Aorta (tissue), 5 donors: ENCODE data around the gene LAMA5. TPM values are rescaled to one million over a fixed set of nuclear protein-coding genes. Genes with fewer than 3 reads are reported as not detected.

Experiments used
- ATAC-seq: fragments of 200-7000 bp; cut with Tn5 transposase; one replicate; pipeline ENCODE4 v1.9.1; 2022; ENCODE audit warnings: moderate library complexity; ENCODE audit not compliant: low FRiP score
- DNase-seq, 2 donors: peaks; one replicate each; pipeline ENCODE4 v3.0.0-alpha.2; 2020
- H3K27ac ChIP-seq, 2 donors: one replicate each; pipeline ENCODE4 v1.5.1; 2013; ENCODE audit warnings: low read length in 2 of 2, mild to moderate bottlenecking in 2 of 2, moderate library complexity in 2 of 2, control low read depth in 1 of 2, inconsistent platforms in 1 of 2, low read depth in 1 of 2
- H3K27me3 ChIP-seq, 2 donors: one replicate each; pipeline ENCODE4 v1.6.1; 2013; ENCODE audit warnings: control low read depth in 1 of 2, low read length in 1 of 2, mild to moderate bottlenecking in 1 of 2, moderate library complexity in 1 of 2; ENCODE audit not compliant: insufficient read depth in 2 of 2, control insufficient read depth in 1 of 2
- H3K36me3 ChIP-seq, 2 donors: one replicate each; pipeline ENCODE4 v1.6.1; 2013; ENCODE audit warnings: control low read depth in 1 of 2, low read length in 1 of 2, mild to moderate bottlenecking in 1 of 2; ENCODE audit not compliant: insufficient read depth in 2 of 2, control insufficient read depth in 1 of 2
- H3K4me1 ChIP-seq, 2 donors: one replicate each; pipeline ENCODE4 v1.6.1; 2013; ENCODE audit warnings: low read length in 2 of 2, control low read depth in 1 of 2, mild to moderate bottlenecking in 1 of 2, moderate library complexity in 1 of 2; ENCODE audit not compliant: insufficient read depth in 2 of 2, control insufficient read depth in 1 of 2
- H3K4me3 ChIP-seq, 2 donors: one replicate each; pipeline ENCODE4 v1.5.1; 2013; ENCODE audit warnings: low read length in 2 of 2, control low read depth in 1 of 2, mild to moderate bottlenecking in 1 of 2
- H3K9me3 ChIP-seq: one replicate; pipeline ENCODE4 v1.6.1; 2013; ENCODE audit warnings: mild to moderate bottlenecking, low read length; ENCODE audit not compliant: control insufficient read depth
- WGBS, 2 donors: extraction: QIAGEN DNeasy Blood & Tissue Kit; methylation state at CpG; one replicate each; pipeline ENCODE4 v1.1.7; 2013; 5-methylcytosine and 5-hydroxymethylcytosine counted together
- intact Hi-C, 2 donors: fragments of 100-400 bp; cut with DNase I; formaldehyde crosslinking; loops; one replicate each; pipeline versions ENCODE4 v1.14.2 to v1.15.0; 2022
- polyA plus RNA-seq, 2 donors: library from polyadenylated mRNA; stranded (reverse); fragments of 200-250 nt; gene quantifications; one replicate each; pipeline ENCODE4 v1.2.3, GENCODE V29; 2013
- total RNA-seq, 2 donors: library from RNA; stranded (reverse); fragmentation: NEBNext Ultra II Directional; extraction: Animal tissue kit (Norgen Biotek cat#: 25700); gene quantifications; one replicate each; pipeline ENCODE4 v1.2.1, GENCODE V29; 2021
- donor health status: healthy with polysubstance abuse.
- donor health status: Bipolar disorder and iron deficiency.
- donor health status: DM: no; HTN: no; CAD: no.
- donor health status: DM: no; HTN: no; CAD: no.
- donor health status: DM: yes; HTN: yes; CAD: no.

The LAMA5 gene
- total and polyA plus RNA-seq, 4 donors, result 52.2 to 395 (median 353) TPM

DNA sequence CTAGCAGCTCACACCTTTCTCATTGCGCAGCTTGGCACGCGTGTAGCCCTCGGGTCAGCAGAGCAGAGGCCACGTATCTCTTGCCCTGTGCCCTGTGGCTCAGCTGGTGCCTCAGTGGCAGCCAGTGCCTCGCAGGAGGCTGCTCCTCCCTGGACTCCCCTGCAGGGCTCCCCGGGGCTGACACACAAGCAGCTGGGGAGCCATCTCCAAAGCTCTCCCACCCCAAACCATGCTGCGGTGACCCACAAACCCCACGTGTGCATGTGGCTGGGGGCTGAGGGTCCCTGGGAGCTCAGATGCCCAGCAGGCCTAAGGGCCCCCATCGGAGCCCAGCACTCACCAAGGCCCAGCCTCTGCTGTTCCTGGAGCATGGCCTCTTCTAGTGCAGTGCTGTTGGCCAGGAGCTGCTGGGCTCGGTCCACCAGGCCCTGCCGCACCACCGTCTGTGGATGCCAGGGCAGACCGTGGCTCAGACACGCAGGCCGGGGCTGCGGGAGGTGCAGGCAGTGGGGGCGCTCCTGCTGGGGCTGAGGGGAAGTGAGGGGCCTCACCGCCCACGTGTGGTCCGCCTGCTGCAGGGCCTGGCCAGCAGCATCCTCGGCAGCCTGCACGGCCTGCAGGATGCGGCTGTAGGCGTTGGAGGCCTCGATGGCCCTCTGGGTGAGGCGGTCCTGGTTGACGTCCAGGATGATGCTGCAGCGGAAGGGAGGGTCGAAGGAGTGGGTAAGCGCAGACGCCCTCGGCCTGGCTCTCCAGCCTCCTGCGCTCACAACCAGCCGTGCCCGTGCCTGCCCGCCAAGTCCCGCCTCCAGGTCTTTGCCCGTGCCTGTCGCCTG, 50.6 kb downstream of the LAMA5 start:
- DNase-seq, result no peak

DNA sequence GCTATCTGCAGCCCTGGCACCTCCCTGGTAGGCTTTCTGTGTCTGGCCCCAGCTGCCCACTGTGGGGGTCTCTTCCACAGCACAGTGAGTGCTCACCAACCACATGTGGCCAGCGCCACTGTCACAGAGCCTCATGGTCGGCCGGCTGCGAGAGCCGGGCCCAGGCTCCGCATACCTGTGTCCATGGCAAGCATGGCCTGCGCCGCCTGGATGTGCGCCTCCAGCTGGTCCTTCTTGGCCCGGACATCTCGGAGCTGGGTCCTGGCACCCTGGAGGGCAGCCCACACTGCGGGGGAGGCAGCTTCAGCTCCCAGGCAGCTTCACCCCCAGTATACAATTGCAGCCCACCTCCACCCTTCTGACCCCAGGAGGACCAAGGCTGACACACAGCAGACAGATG, 51.3 kb downstream of the LAMA5 start:
- H3K4me3 ChIP-seq, result no peak overlapping the region
- H3K4me1 ChIP-seq, result no peaks in the 10 kb centered on the region
- H3K9me3 ChIP-seq, result no peaks in the 10 kb centered on the region
- peaks cover 0 to 17% of the 10 kb centered on the region in 2 donors for H3K36me3 ChIP-seq
- ATAC-seq (no peak), DNase-seq (no peak)
- no peak overlapping the region for H3K27ac ChIP-seq
- H3K27me3 ChIP-seq, result no peaks in the 10 kb centered on the region
- 87 to 92% methylated on average over 12 of the region's 12 CpGs for WGBS, 2 donors
- intact Hi-C loops, result no loop called here

More for the DNA sequence above, 50.6 kb downstream of the LAMA5 start:
- Histone ChIP-seq H3K27ac (no peak overlapping the region), H3K27me3 (no peaks in the 10 kb centered on the region), H3K4me3 (no peak overlapping the region), H3K9me3 (no peaks in the 10 kb centered on the region), H3K4me1 (no peaks in the 10 kb centered on the region), H3K36me3 (peaks cover 0 to 15% of the 10 kb centered on the region in 2 donors)
- no peak for ATAC-seq
- intact Hi-C loops, result no loop called here
- 80 to 84% methylated on average over 33 to 40 of the region's 40 CpGs for whole genome bisulfite sequencing, 2 donors

DNA sequence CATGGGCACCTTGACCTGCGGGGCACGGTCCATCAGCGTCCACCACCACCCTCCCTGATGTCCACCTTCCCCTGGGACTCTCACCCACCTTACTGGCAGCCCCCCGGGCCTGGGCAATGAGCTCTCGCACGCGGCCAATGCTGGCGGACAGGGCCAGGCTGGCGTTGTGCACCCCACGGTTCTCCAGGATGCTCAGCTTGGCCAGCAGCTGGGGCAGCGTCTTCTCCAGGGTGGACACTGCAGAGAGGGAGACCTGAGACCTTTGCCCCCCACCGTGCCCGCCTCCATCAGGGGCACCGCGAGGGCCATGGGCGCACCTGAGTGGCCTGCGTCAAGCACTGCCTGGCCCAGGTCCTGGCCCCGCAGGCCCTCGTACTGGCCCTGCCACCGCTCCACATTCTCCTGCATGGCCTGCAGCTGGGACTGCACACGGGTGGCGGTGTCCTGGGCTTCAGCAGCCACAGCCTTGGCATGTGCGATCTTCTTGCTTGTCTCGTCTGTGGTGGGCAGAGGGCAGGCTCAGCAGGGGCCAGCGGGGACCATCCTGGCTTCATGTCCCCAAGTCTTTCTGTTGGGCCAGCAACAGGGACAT, 52.3 kb downstream of the LAMA5 start:
- Histone ChIP-seq H3K4me1 (no peaks in the 10 kb centered on the region), H3K27me3 (no peaks in the 10 kb centered on the region), H3K9me3 (no peaks in the 10 kb centered on the region), H3K36me3 (peaks cover 0 to 18% of the 10 kb centered on the region in 2 donors), H3K4me3 (no peak overlapping the region), H3K27ac (no peak overlapping the region)
- ATAC-seq, result no peak
- intact Hi-C loops, result loop anchor here in 1 of 2 donors (5.0 kb wide), 1 partner anchor 32 kb away; no protein-coding TSS in a partner anchor
- no peak for DNase-seq
- WGBS, 2 donors, result 90 to 95% methylated on average over 24 to 25 of the region's 25 CpGs

DNA sequence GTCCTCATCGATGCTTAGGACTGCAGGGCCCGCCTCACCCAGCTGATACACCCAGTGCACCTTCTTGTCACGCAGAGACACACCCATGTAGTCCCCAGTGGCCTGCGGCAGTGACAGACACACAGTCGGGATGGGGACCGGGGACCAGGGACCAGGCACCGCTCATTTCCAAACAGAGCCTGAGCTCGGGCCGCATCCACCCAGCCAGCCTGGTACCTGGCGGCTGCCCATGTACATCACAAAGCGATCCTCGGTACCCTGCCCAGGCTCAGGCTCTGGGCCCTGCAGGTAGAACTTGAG, 52.8 kb downstream of the LAMA5 start:
- no peaks in the 10 kb centered on the region for H3K9me3 ChIP-seq
- H3K27ac ChIP-seq, result no peak overlapping the region
- no peak overlapping the region for H3K4me3 ChIP-seq
- no peak for ATAC-seq
- H3K27me3 ChIP-seq, result no peaks in the 10 kb centered on the region
- intact Hi-C loops, result loop anchor here in 1 of 2 donors (5.0 kb wide), 1 partner anchor 33 kb away; no protein-coding TSS in a partner anchor
- no peak for DNase-seq
- H3K4me1 ChIP-seq, result no peaks in the 10 kb centered on the region
- peaks cover 0 to 18% of the 10 kb centered on the region in 2 donors for H3K36me3 ChIP-seq
- WGBS, 2 donors, result 91% methylated on average over 12 of the region's 12 CpGs

DNA sequence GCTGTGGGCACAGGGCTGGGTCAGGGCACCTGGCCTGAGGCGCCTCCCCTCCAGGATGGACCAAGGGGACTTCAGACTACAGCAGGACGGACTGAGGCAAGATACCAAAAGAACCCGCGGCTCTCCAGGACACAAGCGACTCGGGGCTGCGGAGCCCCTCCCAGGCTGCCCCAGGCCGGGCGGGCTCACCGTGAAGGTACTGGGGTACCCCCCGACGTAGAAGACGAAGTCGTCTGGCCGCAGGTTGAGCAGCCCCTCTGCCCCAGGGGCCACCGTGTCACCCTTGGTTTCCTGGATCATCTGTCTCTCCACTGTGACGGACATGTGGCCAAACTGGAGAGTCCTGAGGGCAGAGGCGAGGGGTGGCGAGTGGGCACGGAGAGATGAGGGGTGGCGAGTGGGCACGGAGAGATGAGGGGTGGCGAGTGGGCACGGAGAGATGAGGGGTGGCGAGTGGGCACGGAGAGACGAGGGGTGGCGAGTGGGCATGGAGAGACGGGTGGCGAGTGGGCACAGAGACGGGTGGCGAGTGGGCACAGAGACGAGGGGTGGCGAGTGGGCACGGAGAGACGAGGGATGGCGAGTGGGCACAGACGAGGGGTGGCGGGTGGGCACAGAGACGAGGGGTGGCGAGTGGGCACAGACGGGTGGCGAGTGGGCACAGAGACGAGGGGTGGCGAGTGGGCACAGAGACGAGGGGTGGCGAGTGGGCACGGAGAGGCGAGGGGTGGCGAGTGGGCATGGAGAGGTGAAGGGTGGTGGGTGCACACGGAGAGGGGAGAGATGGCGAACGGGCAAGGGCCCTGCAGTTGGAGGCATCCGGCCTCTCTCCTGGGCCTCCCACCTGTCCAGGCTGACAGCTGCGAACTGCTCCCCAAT, 53.4 kb downstream of the LAMA5 start:
- WGBS, 2 donors, result 89 to 91% methylated on average over 48 to 55 of the region's 55 CpGs
- Histone ChIP-seq H3K4me1 (no peaks in the 10 kb centered on the region), H3K27ac (no peak overlapping the region), H3K36me3 (peaks cover 0 to 18% of the 10 kb centered on the region in 2 donors), H3K27me3 (no peaks in the 10 kb centered on the region), H3K9me3 (no peaks in the 10 kb centered on the region), H3K4me3 (no peak overlapping the region)
- ATAC-seq (no peak), DNase-seq (no peak)
- intact Hi-C loops, result loop anchor here in 1 of 2 donors (5.0 kb wide), 1 partner anchor 34 kb away; no protein-coding TSS in a partner anchor

DNA sequence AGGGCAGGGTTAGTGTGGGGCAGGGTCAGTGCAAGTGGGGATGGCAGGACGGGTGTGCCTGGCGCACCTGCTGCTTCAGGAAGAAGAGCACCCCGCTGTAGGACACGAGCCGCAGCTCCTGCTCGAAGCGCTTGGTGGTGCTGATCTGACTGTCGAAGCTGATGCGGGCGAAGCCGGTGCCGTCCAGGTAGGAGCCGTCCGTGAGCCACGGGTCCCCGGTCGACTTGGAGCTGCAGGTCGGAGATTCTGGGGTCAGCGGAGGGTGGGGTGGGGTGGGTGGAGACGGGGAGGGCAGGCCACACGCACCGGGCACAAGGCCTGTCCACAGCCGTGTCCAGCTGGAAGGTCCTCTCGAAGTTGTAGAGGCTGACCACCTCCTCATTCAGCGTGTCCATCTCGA, 54.1 kb downstream of the LAMA5 start:
- ATAC-seq, result no peak
- H3K27ac ChIP-seq, result no peak overlapping the region
- WGBS, 2 donors, result 91 to 92% methylated on average over 26 of the region's 26 CpGs
- H3K36me3 ChIP-seq, result peaks cover 0 to 18% of the 10 kb centered on the region in 2 donors
- no peak overlapping the region for H3K4me3 ChIP-seq
- no peaks in the 10 kb centered on the region for H3K9me3 ChIP-seq
- no peaks in the 10 kb centered on the region for H3K27me3 ChIP-seq
- intact Hi-C loops, result loop anchor here in 1 of 2 donors (5.0 kb wide), 1 partner anchor 34 kb away; no protein-coding TSS in a partner anchor
- DNase-seq, result no peak
- H3K4me1 ChIP-seq, result no peaks in the 10 kb centered on the region

DNA sequence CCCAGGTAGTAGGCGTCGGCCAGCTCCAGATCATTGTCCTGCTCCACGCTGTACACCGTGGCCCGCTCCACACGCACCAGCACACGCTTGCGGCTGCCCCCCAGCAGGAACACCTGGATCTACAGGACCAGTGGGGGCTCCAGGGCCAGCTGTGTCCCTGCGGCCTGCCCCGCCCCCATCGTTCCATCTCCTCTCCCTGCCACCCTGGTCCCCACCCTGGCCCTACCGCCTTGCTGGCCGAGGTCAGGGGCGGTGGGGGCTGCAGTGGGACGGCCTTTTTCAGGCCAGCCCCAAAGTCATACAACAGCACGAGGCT, 54.5 kb downstream of the LAMA5 start:
- H3K9me3 ChIP-seq, result no peaks in the 10 kb centered on the region
- no peak overlapping the region for H3K27ac ChIP-seq
- ATAC-seq, result no peak
- no peaks in the 10 kb centered on the region for H3K27me3 ChIP-seq
- H3K36me3 ChIP-seq, result peaks cover 0 to 21% of the 10 kb centered on the region in 2 donors
- H3K4me1 ChIP-seq, result no peaks in the 10 kb centered on the region
- DNase-seq, result no peak
- 90% methylated on average over 15 to 16 of the region's 16 CpGs for WGBS, 2 donors
- H3K4me3 ChIP-seq, result no peak overlapping the region
- intact Hi-C loops, result loop anchor here in 1 of 2 donors (5.0 kb wide), 1 partner anchor 35 kb away; no protein-coding TSS in a partner anchor

DNA sequence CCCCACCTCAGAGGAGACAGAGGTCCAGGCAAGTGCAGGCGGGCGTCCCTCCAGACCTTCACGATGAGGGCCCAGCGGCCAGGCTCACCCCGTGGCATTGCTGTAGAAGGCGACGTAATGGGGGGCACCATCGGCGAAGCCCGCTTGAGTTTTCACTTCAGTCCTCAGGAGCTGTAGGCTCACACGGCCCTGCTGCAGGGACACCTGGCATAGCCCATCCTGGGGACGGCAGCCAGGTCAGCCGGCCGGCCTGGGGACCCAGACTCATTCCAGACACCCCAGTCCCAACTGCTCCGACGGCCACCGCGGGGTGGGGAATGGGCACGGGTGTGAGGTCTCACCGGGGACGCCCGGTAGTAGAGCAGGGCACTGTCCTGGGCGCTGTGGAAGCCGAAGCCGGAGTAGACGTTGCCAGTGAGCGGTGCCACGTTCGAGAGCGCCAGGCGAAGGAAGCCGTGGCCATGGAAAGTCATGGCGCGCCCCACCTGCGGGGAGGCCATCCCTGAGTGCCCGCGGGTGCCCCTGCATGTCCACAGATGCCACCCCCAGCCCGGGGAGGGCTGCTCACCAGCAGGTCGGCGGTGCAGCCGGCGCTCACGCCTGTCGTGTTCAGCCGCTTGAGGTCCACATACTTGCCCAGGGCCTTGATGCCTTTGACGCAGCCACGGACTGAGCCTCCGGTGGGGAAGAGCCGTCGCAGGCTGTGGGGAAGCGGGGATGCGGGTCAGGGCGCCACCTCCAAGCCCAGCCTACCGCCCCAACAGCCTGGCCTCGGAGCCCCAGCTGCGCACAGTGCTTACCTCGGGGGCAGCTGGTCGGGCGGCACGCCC, 55.1 kb downstream of the LAMA5 start:
- Histone ChIP-seq H3K4me3 (no peak overlapping the region), H3K9me3 (no peaks in the 10 kb centered on the region), H3K27me3 (no peaks in the 10 kb centered on the region), H3K36me3 (peaks cover 0 to 19% of the 10 kb centered on the region in 2 donors), H3K4me1 (no peaks in the 10 kb centered on the region), H3K27ac (no peak overlapping the region)
- intact Hi-C loops, result loop anchor here in 1 of 2 donors (5.0 kb wide), 1 partner anchor 35 kb away; no protein-coding TSS in a partner anchor
- DNase-seq (no peak), ATAC-seq (no peak)
- 91 to 93% methylated on average over 60 of the region's 60 CpGs for WGBS, 2 donors
